Stimulated activated CD4-positive, alpha-beta T cell treated with anti-CD3 and anti-CD28 coated beads, Interleukin-1b, Interleukin-23, amount 100 ng/mL, for 1 hour (primary cell): ENCODE data around the gene NUDT22.

Experiments used
- DNase-seq, 2 donors: peaks; one replicate each; pipeline ENCODE4 v3.0.0-alpha.2; 2020; ENCODE audit warnings: low read depth in 2 of 2

The NUDT22 gene

DNA sequence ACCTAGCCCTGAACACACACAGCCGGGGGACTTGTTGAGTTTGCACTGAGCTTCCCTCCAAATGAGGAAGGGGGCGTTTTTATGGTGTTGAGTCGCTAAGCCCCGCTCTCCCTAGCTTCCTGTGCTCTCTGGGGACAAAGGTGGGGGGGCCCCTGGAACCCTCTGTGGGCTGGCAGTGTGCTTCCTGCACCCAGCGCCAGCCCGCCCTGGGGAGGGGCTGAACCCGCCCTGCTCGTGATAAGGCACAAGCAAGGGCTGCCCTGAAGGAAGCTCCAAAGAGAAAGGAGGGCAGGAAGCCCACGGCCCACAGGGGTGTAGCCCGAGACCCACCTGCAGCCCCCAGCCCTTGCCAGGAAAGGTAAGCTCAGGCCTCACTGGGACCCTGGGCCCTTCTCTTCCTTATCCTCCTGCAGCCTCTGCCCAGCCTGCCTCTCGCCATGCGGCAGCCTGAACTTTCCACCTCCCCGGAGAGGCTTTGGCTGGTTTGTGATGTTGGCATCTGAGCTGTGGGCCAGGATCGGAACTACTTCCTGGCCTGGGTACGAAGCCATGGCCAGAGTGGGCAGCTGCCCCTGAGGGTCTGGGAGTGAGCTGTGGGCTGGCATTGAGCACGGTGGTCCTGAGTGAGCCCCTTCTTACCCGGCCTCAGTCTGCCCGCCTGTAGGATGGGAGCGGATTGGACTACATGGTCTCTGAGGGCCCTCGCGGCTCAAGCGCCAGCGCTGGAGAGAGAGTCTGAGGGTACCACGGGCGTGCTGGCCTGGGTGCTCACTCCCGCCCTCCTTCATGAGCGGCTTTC is 19.4 kb upstream of the NUDT22 start, which contains the start of gene FERMT3:
Gene FERMT3 (plus strand): TSS at position 265 of the 799 bp plus-strand sequence. CDS start 644 bp downstream, outside the sequence.
- DNase-seq = no peak

GRCh38 chr11:64207256-64208085 is 18.6 kb upstream of the NUDT22 start:
- peak in 1 of 2 donors; percentile 44 for DNase-seq

DNA sequence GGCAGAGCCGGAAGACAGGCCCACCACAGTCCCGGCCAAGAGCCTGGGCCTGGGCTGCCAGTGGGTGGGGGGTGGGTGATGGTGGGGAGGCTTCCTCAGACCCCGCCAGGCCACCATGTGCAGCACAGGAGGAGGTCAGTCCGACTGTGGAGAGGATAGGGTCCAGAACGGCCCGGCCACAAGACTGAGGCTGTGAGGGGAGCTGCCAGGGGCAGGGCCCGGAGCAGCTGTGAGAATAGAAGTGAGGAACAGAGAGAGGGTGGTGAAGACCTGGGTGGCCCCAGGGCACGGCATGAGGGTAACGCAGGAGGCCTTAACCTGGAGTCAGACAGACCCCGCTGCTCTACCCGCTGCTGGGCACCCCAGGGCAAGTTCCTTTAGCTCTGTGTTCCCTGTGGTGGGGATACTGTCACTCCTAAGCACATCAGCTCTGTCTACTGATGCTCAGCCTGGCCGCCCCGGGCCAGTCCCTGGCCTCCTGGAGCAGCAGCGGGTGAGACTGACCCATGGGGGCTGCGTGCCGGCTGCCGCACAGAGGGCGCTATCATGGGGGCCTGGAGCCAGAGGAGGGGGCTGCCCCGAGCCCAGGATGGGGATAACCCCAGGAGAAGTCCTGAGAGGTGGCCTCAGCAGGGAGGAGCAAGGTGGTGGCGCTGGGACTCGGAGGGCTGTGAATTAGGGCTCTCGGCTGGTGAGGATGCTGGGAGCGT is 17.8 kb upstream of the NUDT22 start:
- DNase-seq = no peak

DNA sequence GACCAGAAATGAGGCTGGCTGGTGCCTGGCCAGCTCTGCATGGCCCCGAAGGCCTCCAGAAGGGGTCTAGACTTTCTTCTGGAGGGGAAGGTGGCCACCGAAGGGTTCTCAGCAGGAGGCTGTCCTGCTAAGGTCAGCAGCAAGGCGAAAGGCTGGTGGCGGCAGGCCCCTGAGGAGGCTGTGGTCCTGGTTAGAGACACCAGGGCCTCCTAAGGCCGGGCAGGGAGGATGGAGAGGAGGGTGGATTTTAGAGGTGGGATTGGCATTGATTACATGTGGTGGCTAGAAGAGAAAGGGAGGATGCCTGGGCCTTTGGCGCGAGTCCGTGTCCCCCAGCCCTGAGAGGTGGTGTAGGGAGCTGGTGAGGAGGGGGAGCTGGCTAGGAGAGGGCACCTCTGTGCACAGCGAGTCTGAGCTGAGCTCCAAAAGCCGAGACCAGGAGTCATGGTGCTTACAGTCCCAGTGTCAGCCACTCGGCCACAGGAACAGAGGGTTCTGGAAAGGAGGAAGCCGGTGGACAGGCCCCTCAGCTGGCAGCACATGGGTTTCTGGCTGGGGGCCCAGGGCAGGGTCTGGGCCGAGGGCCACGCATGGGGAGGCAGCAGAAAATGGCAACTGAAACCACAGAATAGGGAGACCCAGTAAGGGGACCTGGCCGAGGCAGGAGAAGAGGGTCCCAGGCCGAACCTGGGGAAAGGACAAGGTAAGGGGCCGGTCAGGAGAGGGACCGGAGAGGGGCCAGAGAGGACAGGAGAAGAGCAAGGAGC is 17.1 kb upstream of the NUDT22 start:
- DNase-seq = no peak

GRCh38 chr11:64209563-64209843 is 16.6 kb upstream of the NUDT22 start:
- no peak for DNase-seq

- DNase-seq = no peak
These were observed 15.6 kb upstream of the NUDT22 start for GRCh38 chr11:64210301-64211020.

GRCh38 chr11:64211181-64211872 is 14.7 kb upstream of the NUDT22 start:
- no peak for DNase-seq

- no peak for DNase-seq
These were observed 9.2 kb upstream of the NUDT22 start for GRCh38 chr11:64216879-64217278.

GRCh38 chr11:64218628-64219353 is 7.3 kb upstream of the NUDT22 start:
- DNase-seq = no peak

DNA sequence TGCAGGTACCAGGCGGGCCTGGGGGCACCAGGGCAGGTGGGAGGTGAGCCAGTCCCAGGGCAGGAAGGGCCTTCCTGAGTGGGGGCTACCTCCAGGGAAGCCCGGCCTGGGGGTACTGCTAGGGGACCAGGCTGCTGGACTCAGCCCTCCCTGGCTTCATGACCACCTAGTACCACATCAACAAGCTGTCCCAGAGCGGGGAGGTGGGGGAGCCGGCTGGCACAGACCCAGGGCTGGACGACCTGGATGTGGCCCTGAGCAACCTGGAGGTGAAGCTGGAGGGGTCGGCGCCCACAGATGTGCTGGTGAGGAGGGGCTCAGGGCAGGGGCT is 6.8 kb upstream of the NUDT22 start:
- no peak for DNase-seq

DNA sequence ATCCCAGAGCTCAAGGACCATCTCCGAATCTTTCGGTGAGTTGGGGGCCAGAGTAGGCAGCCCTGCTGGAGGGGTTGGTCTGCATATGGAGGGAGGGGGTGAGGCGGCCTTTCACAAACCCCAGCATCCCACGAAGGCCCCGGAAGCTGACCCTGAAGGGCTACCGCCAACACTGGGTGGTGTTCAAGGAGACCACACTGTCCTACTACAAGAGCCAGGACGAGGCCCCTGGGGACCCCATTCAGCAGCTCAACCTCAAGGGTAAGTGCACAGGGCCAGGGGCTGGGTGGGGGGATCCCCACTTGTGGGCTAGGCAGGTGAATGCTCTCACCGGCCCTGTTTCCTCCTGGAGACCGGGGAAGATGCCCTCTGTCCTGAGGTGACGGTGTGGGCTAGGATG is 6.3 kb upstream of the NUDT22 start:
- DNase-seq = no peak

GRCh38 chr11:64220271-64220670 is 5.8 kb upstream of the NUDT22 start:
- DNase-seq = no peak

GRCh38 chr11:64220798-64221197 is 5.3 kb upstream of the NUDT22 start:
- DNase-seq = no peak

GRCh38 chr11:64222651-64223000 is 3.4 kb upstream of the NUDT22 start:
- DNase-seq = no peak

DNA sequence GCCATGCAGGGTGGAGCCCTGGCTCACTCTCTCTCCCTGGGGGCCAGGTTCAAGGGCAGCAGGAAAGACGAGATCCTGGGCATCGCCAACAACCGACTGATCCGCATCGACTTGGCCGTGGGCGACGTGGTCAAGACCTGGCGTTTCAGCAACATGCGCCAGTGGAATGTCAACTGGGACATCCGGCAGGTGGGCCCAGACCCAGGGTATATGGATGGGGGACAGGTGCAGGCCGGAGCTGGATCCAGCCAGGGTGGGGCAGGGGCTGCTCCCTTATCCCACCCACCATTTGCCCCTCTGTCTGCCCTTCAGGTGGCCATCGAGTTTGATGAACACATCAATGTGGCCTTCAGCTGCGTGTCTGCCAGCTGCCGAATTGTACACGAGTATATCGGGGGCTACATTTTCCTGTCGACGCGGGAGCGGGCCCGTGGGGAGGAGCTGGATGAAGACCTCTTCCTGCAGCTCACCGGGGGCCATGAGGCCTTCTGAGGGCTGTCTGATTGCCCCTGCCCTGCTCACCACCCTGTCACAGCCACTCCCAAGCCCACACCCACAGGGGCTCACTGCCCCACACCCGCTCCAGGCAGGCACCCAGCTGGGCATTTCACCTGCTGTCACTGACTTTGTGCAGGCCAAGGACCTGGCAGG is 2.9 kb upstream of the NUDT22 start:
- no peak for DNase-seq

DNA sequence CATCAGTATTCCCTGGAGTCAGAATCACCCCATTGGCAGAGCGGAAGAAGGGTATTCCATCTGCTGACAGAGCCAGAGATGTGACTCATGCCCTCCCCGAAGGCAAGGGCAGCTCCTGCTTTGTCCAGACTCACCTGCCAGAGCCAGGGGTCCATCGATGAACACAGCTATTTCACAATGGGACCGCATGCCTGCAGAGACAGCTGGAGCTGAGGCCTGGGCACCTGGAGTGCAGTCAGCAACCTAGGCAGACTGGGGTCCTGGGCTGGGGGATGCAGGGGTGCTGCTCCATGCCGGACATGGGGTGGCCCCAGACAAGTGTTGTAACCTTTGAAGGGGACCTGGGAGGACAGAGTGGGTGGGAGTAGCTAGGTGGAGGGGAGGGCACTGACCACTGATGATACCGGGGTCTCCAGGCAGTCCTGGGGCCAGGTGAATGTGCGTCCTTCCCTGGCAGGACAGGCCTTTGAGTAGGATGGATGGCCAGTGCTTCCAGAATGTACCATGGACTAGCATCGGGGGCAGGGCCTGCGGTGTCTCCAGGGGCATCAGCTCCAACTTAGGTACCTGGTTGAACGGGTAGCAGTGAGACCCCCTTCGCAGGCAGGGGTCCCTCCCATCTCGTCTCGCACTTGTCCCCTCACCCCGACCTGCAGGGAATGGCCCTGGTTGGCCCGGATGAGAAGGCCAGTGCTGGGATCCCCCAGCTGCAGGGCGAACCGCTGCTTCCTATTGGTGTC is 1.8 kb upstream of the NUDT22 start:
- no peak for DNase-seq

DNA sequence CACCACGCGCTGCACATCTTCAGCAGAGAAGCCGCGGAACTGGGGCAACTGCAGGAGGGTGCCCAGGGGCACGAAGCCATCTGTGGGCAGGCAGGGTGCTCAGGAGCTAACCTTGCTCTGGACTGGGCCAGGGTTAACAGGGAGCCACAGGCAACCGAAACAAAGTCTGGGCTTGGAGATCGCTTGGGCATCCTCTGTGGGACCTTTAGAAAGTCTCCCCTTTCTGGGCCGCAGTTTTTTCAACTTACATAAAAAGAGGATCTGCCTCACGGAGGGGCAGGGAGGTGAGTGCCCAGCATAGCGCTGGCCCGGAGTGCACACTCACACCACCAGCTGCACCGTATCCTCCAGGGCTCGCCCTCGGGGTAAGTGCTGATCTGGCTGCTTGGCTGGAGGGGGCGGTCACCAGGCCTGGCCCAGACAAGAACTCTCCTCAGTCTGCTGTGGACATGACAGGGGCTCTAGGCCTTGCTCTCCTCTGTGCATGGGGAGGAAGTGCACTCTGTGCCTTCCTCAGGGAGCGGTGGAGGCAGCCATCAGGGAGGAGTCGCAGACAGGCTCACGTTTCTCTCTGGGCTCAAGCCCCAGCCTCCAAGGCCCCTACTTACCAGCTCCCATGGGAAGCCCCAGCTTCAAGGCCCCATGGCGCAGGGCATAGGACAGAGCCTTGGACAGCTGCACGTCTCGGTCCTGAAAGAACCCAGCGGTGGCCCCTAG is 1.0 kb upstream of the NUDT22 start:
- DNase-seq = no peak

DNA sequence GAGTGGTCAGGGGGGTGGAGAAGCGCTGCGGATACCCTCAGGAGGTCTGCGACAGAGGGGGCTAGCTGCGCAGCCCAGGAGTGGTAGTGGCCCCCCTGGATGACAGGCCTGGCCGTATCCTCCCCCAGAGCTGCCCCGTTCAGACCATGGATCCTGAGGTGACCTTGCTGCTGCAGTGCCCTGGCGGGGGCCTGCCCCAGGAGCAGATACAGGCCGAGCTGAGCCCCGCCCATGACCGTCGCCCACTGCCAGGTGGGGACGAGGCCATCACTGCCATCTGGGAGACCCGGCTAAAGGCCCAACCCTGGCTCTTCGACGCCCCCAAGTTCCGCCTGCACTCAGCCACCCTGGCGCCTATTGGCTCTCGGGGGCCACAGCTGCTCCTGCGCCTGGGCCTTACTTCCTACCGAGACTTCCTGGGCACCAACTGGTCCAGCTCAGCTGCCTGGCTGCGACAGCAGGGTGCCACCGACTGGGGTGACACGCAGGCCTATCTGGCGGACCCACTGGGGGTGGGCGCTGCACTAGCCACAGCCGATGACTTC is 505 bp downstream of the NUDT22 start:
- no peak for DNase-seq
